ENCODE data around the gene USP15. TPM values are rescaled to one million over a fixed set of nuclear protein-coding genes. Genes with fewer than 3 reads are reported as not detected.
"Not testable (repeated sequence)": the region's sequence is repeated elsewhere in the genome, so short reads cannot be mapped to it uniquely, and the experiment has no call there.

Gene USP15
- total and polyA plus RNA-seq, 4 donors, result 16.3 to 102 (median 66.1) TPM

DNA sequence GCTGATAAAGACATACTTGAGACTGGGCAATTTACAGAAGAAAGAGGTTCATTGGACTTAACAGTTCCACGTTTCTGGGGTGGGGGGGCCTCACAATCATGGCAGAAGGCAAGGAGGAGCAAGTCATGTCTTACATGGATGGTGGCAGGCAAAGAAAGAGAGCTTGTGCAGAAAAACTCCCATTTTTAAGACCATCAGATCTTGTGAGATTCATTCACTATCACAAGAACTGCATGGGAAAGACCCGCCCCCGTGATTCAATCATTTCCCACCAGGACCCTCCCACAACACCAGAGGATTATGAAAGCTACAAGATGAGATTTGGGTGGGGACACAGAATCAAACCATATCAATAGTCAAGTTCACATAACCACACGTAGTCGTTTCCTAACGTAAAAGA is 85.5 kb downstream of the USP15 start:
- H3K36me3 ChIP-seq (ENCODE audit: control insufficient read depth in 1 of 2, insufficient read depth in 2 of 2, low read length in 1 of 2), result peaks cover 0 to 2% of the 10 kb centered on the region in 2 donors
- H3K4me3 ChIP-seq (ENCODE audit: low read length in 2 of 2), result no peak overlapping the region
- intact Hi-C loops (cut with DNase I), result no loop called here
- DNase-seq (no peak), ATAC-seq (ENCODE audit: low FRiP score) (no peak)
- no peaks in the 10 kb centered on the region for H3K27me3 ChIP-seq (ENCODE audit: control insufficient read depth in 1 of 2, insufficient read depth in 2 of 2, low read length in 1 of 2)
- H3K27ac ChIP-seq (ENCODE audit: low read depth in 1 of 2, low read length in 2 of 2), result no peak overlapping the region
- H3K4me1 ChIP-seq (ENCODE audit: control insufficient read depth in 1 of 2, insufficient read depth in 2 of 2, low read length in 2 of 2), result no peaks in the 10 kb centered on the region
- no peaks in the 10 kb centered on the region for H3K9me3 ChIP-seq (ENCODE audit: control insufficient read depth, low read length)
- whole genome bisulfite sequencing, 2 donors, result 93 to 96% methylated on average over 6 of the region's 6 CpGs

DNA sequence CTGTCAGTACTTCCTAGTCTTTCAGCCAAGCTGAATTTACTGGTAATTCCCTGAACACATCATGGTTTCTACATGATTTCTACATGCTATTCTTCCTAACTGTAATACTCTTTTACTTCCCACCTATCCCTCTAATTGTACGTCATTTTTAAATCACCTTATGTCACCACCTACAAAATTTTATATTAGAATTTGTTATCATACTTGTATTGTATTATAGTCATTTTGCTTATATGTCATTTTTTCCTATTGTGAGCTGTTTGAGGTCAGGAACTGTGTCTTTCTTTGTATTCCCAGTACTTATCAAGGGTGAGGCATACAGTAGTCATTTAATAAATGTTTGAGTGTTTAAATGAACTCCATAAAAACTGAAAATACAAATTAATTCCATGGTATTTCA is 86.6 kb downstream of the USP15 start:
- no peaks in the 10 kb centered on the region for H3K4me1 ChIP-seq (ENCODE audit: control insufficient read depth in 1 of 2, insufficient read depth in 2 of 2, low read length in 2 of 2)

GRCh38 chr12:62347922-62348650 is 87.9 kb downstream of the USP15 start:
- intact Hi-C loops (cut with DNase I), result no loop called here
- 89 to 93% methylated on average over 5 of the region's 5 CpGs for whole genome bisulfite sequencing, 2 donors
- Histone ChIP-seq H3K27me3 (ENCODE audit: control insufficient read depth in 1 of 2, insufficient read depth in 2 of 2, low read length in 1 of 2) (no peaks in the 10 kb centered on the region), H3K9me3 (ENCODE audit: control insufficient read depth, low read length) (no peaks in the 10 kb centered on the region), H3K36me3 (ENCODE audit: control insufficient read depth in 1 of 2, insufficient read depth in 2 of 2, low read length in 1 of 2) (peaks cover 0 to 2% of the 10 kb centered on the region in 2 donors), H3K4me3 (ENCODE audit: low read length in 2 of 2) (no peak overlapping the region), H3K27ac (ENCODE audit: low read depth in 1 of 2, low read length in 2 of 2) (no peak overlapping the region), H3K4me1 (ENCODE audit: control insufficient read depth in 1 of 2, insufficient read depth in 2 of 2, low read length in 2 of 2) (no peaks in the 10 kb centered on the region)
- no peak for ATAC-seq (ENCODE audit: low FRiP score)
- DNase-seq, result no peak

More for the DNA sequence above, 86.6 kb downstream of the USP15 start:
- no peaks in the 10 kb centered on the region for H3K27me3 ChIP-seq (ENCODE audit: control insufficient read depth in 1 of 2, insufficient read depth in 2 of 2, low read length in 1 of 2)
- no peak overlapping the region for H3K4me3 ChIP-seq (ENCODE audit: low read length in 2 of 2)
- no peaks in the 10 kb centered on the region for H3K9me3 ChIP-seq (ENCODE audit: control insufficient read depth, low read length)
- ATAC-seq (ENCODE audit: low FRiP score) (no peak), DNase-seq (no peak)
- WGBS, 2 donors, result 88 to 89% methylated on average over 1 of the region's 1 CpG
- H3K36me3 ChIP-seq (ENCODE audit: control insufficient read depth in 1 of 2, insufficient read depth in 2 of 2, low read length in 1 of 2), result peaks cover 0 to 2% of the 10 kb centered on the region in 2 donors
- intact Hi-C loops (cut with DNase I), result no loop called here
- H3K27ac ChIP-seq (ENCODE audit: low read depth in 1 of 2, low read length in 2 of 2), result no peak overlapping the region

GRCh38 chr12:62350554-62350953 is 90.3 kb downstream of the USP15 start:
- Histone ChIP-seq H3K27ac (ENCODE audit: low read depth in 1 of 2, low read length in 2 of 2) (no peak overlapping the region), H3K4me3 (ENCODE audit: low read length in 2 of 2) (no peak overlapping the region), H3K27me3 (ENCODE audit: control insufficient read depth in 1 of 2, insufficient read depth in 2 of 2, low read length in 1 of 2) (no peaks in the 10 kb centered on the region), H3K9me3 (ENCODE audit: control insufficient read depth, low read length) (no peaks in the 10 kb centered on the region), H3K36me3 (ENCODE audit: control insufficient read depth in 1 of 2, insufficient read depth in 2 of 2, low read length in 1 of 2) (peaks cover 0 to 2% of the 10 kb centered on the region in 2 donors), H3K4me1 (ENCODE audit: control insufficient read depth in 1 of 2, insufficient read depth in 2 of 2, low read length in 2 of 2) (no peaks in the 10 kb centered on the region)
- WGBS, 2 donors, result 96 to 97% methylated on average over 2 of the region's 2 CpGs
- DNase-seq (no peak), ATAC-seq (ENCODE audit: low FRiP score) (no peak)
- intact Hi-C loops (cut with DNase I), result no loop called here

DNA sequence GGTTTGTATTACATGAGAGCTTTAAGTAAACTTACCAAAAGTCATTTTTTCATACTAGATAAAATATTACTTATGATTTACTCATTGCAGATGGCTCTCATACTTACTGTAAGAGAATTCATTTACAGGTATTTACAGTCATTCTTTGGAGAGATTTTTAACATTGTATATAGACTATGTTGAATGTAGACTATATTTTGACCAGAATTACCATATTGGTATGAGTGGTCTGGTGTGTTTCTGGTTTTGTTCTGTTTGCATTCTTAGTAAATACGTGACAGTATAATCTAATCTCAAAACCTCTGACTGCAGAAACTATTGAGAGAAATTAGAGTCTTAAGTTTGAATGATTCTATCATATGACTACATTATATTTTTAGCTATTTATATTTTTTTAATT is 91.1 kb downstream of the USP15 start:
- DNase-seq (no peak), ATAC-seq (ENCODE audit: low FRiP score) (no peak)
- 57 to 73% methylated on average over 1 of the region's 1 CpG for WGBS, 2 donors
- no peaks in the 10 kb centered on the region for H3K9me3 ChIP-seq (ENCODE audit: control insufficient read depth, low read length)
- no peak overlapping the region for H3K27ac ChIP-seq (ENCODE audit: low read depth in 1 of 2, low read length in 2 of 2)
- H3K36me3 ChIP-seq (ENCODE audit: control insufficient read depth in 1 of 2, insufficient read depth in 2 of 2, low read length in 1 of 2), result no peaks in the 10 kb centered on the region
- no peaks in the 10 kb centered on the region for H3K27me3 ChIP-seq (ENCODE audit: control insufficient read depth in 1 of 2, insufficient read depth in 2 of 2, low read length in 1 of 2)
- no peak overlapping the region for H3K4me3 ChIP-seq (ENCODE audit: low read length in 2 of 2)
- H3K4me1 ChIP-seq (ENCODE audit: control insufficient read depth in 1 of 2, insufficient read depth in 2 of 2, low read length in 2 of 2), result no peaks in the 10 kb centered on the region
- intact Hi-C loops (cut with DNase I), result no loop called here

- Histone ChIP-seq H3K27me3 (ENCODE audit: control insufficient read depth in 1 of 2, insufficient read depth in 2 of 2, low read length in 1 of 2) (no peaks in the 10 kb centered on the region), H3K36me3 (ENCODE audit: control insufficient read depth in 1 of 2, insufficient read depth in 2 of 2, low read length in 1 of 2) (no peaks in the 10 kb centered on the region), H3K4me1 (ENCODE audit: control insufficient read depth in 1 of 2, insufficient read depth in 2 of 2, low read length in 2 of 2) (no peaks in the 10 kb centered on the region), H3K4me3 (ENCODE audit: low read length in 2 of 2) (no peak overlapping the region), H3K27ac (ENCODE audit: low read depth in 1 of 2, low read length in 2 of 2) (no peak overlapping the region), H3K9me3 (ENCODE audit: control insufficient read depth, low read length) (no peaks in the 10 kb centered on the region)
- intact Hi-C loops (cut with DNase I), result loop anchor here in 1 of 2 donors (5.0 kb wide), 1 partner anchor 99 kb away; the partner anchor contains the start of gene USP15
- ATAC-seq (ENCODE audit: low FRiP score) (no peak), DNase-seq (no peak)
- WGBS, 2 donors, result 0 to 5% methylated on average over 2 of the region's 2 CpGs
Measured at GRCh38 chr12:62361048-62361447, 100.8 kb downstream of the USP15 start.

- no peaks in the 10 kb centered on the region for H3K36me3 ChIP-seq (ENCODE audit: control insufficient read depth in 1 of 2, insufficient read depth in 2 of 2, low read length in 1 of 2)
- 92 to 96% methylated on average over 4 of the region's 4 CpGs for WGBS, 2 donors
- no peaks in the 10 kb centered on the region for H3K9me3 ChIP-seq (ENCODE audit: control insufficient read depth, low read length)
- H3K4me1 ChIP-seq (ENCODE audit: control insufficient read depth in 1 of 2, insufficient read depth in 2 of 2, low read length in 2 of 2), result no peaks in the 10 kb centered on the region
- DNase-seq (no peak), ATAC-seq (ENCODE audit: low FRiP score) (no peak)
- no peak overlapping the region for H3K4me3 ChIP-seq (ENCODE audit: low read length in 2 of 2)
- H3K27me3 ChIP-seq (ENCODE audit: control insufficient read depth in 1 of 2, insufficient read depth in 2 of 2, low read length in 1 of 2), result no peaks in the 10 kb centered on the region
- intact Hi-C loops (cut with DNase I), result loop anchor here in 1 of 2 donors (5.0 kb wide), 1 partner anchor 101 kb away; the partner anchor contains the start of gene USP15
- no peak overlapping the region for H3K27ac ChIP-seq (ENCODE audit: low read depth in 1 of 2, low read length in 2 of 2)
Measured at GRCh38 chr12:62363506-62363905, 103.3 kb downstream of the USP15 start.

- intact Hi-C loops (cut with DNase I), result loop anchor here in 1 of 2 donors (5.0 kb wide), 1 partner anchor 102 kb away; the partner anchor contains the start of gene USP15
- H3K9me3 ChIP-seq (ENCODE audit: control insufficient read depth, low read length); ATAC-seq (ENCODE audit: low FRiP score); H3K27me3 ChIP-seq (ENCODE audit: control insufficient read depth in 1 of 2, insufficient read depth in 2 of 2, low read length in 1 of 2); H3K4me1 ChIP-seq (ENCODE audit: control insufficient read depth in 1 of 2, insufficient read depth in 2 of 2, low read length in 2 of 2); H3K4me3 ChIP-seq (ENCODE audit: low read length in 2 of 2); H3K27ac ChIP-seq (ENCODE audit: low read depth in 1 of 2, low read length in 2 of 2); H3K36me3 ChIP-seq (ENCODE audit: control insufficient read depth in 1 of 2, insufficient read depth in 2 of 2, low read length in 1 of 2); DNase-seq: not testable (repeated sequence)
- WGBS, 2 donors, result 100% methylated on average over 1 of the region's 1 CpG
Measured at GRCh38 chr12:62364697-62365096, 104.5 kb downstream of the USP15 start.

- H3K27me3 ChIP-seq (ENCODE audit: control insufficient read depth in 1 of 2, insufficient read depth in 2 of 2, low read length in 1 of 2); H3K27ac ChIP-seq (ENCODE audit: low read depth in 1 of 2, low read length in 2 of 2); H3K4me1 ChIP-seq (ENCODE audit: control insufficient read depth in 1 of 2, insufficient read depth in 2 of 2, low read length in 2 of 2); intact Hi-C loops (cut with DNase I); H3K9me3 ChIP-seq (ENCODE audit: control insufficient read depth, low read length); ATAC-seq (ENCODE audit: low FRiP score); H3K4me3 ChIP-seq (ENCODE audit: low read length in 2 of 2); H3K36me3 ChIP-seq (ENCODE audit: control insufficient read depth in 1 of 2, insufficient read depth in 2 of 2, low read length in 1 of 2); DNase-seq: not testable (repeated sequence)
- 99 to 100% methylated on average over 1 of the region's 1 CpG for WGBS, 2 donors
Measured at GRCh38 chr12:62365846-62366245, 105.6 kb downstream of the USP15 start.

Data from aorta (tissue), 5 donors.